Adrenal gland (tissue), 5 donors: Measurements from ENCODE around the gene MYO18A.

Experiments used
- POLR2A ChIP-seq, 2 donors: fragments of 450-650 bp; IDR thresholded peaks; one replicate each; pipeline ENCODE4 v1.6.1; 2017; ENCODE audit warnings: antibody characterized with exemption in 2 of 2, mild to moderate bottlenecking in 2 of 2, moderate library complexity in 1 of 2
- TF ChIP-seq, protein P1 (sequence below), 6 experiments: fragments of 450-650 bp in 4 of 6; fragments of 200-600 bp in 2 of 6; sonication (generic) in 1 of 6; IDR thresholded peaks; 1 replicate in 5 of 6; 2 replicates in 1 of 6; pipeline versions ENCODE4 v1.5.1 to v1.8.0; 2016 to 2021; ENCODE audit warnings: antibody characterized with exemption in 6 of 6, mild to moderate bottlenecking in 2 of 6, moderate library complexity in 1 of 6
- donor health status: DM: no; HTN: no; CAD: no.

DNA sequence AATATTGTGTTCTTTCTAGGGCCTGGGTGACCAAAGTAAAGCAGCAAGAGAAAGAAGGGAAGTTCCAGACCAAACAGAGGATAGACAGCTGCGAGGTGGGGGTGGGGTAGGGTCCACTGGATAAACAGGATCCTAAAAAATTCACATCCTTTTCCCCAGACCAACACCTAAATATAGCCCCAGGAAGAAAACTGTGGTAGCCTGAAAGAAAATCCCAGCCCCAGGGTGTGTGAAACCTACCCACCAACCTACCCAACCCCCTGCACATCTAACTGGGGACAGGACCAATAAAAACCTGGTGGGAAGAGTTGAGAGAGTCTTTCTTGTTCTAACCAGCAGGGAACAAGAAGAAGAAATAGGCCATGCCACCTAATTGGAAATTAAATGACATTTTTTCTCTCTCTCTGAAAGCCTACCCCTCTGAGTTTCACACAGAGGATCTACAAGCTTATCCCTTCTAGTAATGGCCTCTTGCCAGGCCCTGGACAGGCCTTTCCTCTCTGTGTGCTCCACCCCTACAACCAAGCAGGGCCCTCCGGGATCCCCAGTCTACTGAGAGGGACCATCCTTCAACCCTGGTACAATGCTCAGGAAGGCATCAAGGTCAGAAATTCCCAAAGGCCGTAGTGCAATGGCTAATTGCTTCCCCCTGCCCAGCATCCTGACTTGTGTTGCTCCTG, 12.0 kb downstream of the MYO18A start:
- no peak for TF ChIP-seq POLR2A (IDR thresholded peaks at IDR 0.05)
- TF ChIP-seq, protein P1, sequence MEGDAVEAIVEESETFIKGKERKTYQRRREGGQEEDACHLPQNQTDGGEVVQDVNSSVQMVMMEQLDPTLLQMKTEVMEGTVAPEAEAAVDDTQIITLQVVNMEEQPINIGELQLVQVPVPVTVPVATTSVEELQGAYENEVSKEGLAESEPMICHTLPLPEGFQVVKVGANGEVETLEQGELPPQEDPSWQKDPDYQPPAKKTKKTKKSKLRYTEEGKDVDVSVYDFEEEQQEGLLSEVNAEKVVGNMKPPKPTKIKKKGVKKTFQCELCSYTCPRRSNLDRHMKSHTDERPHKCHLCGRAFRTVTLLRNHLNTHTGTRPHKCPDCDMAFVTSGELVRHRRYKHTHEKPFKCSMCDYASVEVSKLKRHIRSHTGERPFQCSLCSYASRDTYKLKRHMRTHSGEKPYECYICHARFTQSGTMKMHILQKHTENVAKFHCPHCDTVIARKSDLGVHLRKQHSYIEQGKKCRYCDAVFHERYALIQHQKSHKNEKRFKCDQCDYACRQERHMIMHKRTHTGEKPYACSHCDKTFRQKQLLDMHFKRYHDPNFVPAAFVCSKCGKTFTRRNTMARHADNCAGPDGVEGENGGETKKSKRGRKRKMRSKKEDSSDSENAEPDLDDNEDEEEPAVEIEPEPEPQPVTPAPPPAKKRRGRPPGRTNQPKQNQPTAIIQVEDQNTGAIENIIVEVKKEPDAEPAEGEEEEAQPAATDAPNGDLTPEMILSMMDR (IDR thresholded peaks at IDR 0.05) = no peak
